ENCODE results near the gene LPCAT1.

DNA sequence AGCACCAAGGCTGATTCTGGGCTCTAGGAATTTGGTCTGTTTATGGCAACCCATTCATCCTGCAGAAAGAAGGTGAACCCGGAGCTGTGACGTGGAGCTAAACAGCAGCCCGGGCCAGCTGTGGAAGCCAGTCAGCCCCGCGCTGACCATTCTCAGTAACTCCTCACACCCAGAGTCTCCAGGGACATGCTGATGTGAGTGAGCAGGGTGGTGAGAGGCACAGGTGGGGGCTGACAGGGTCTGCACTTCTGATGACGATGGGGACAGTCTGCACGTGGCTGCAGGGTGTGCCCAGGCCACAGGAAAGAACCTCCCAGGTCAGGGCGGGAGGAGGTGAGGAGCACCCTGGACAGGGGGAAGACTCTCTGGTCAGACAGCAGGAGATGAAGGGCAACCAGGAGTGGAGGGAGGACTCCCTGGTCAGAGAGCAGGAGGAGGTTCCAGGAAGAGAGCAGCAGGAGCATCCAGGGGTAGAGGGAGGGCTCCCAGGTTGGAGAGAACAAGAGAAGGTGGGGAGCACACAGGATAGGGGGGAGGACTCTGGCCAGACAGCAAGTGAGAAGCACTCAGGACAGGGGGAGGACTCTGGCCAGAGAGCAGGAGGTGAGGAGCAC lies 52.4 kb downstream of the LPCAT1 start:
- TF ChIP-seq, protein P1, sequence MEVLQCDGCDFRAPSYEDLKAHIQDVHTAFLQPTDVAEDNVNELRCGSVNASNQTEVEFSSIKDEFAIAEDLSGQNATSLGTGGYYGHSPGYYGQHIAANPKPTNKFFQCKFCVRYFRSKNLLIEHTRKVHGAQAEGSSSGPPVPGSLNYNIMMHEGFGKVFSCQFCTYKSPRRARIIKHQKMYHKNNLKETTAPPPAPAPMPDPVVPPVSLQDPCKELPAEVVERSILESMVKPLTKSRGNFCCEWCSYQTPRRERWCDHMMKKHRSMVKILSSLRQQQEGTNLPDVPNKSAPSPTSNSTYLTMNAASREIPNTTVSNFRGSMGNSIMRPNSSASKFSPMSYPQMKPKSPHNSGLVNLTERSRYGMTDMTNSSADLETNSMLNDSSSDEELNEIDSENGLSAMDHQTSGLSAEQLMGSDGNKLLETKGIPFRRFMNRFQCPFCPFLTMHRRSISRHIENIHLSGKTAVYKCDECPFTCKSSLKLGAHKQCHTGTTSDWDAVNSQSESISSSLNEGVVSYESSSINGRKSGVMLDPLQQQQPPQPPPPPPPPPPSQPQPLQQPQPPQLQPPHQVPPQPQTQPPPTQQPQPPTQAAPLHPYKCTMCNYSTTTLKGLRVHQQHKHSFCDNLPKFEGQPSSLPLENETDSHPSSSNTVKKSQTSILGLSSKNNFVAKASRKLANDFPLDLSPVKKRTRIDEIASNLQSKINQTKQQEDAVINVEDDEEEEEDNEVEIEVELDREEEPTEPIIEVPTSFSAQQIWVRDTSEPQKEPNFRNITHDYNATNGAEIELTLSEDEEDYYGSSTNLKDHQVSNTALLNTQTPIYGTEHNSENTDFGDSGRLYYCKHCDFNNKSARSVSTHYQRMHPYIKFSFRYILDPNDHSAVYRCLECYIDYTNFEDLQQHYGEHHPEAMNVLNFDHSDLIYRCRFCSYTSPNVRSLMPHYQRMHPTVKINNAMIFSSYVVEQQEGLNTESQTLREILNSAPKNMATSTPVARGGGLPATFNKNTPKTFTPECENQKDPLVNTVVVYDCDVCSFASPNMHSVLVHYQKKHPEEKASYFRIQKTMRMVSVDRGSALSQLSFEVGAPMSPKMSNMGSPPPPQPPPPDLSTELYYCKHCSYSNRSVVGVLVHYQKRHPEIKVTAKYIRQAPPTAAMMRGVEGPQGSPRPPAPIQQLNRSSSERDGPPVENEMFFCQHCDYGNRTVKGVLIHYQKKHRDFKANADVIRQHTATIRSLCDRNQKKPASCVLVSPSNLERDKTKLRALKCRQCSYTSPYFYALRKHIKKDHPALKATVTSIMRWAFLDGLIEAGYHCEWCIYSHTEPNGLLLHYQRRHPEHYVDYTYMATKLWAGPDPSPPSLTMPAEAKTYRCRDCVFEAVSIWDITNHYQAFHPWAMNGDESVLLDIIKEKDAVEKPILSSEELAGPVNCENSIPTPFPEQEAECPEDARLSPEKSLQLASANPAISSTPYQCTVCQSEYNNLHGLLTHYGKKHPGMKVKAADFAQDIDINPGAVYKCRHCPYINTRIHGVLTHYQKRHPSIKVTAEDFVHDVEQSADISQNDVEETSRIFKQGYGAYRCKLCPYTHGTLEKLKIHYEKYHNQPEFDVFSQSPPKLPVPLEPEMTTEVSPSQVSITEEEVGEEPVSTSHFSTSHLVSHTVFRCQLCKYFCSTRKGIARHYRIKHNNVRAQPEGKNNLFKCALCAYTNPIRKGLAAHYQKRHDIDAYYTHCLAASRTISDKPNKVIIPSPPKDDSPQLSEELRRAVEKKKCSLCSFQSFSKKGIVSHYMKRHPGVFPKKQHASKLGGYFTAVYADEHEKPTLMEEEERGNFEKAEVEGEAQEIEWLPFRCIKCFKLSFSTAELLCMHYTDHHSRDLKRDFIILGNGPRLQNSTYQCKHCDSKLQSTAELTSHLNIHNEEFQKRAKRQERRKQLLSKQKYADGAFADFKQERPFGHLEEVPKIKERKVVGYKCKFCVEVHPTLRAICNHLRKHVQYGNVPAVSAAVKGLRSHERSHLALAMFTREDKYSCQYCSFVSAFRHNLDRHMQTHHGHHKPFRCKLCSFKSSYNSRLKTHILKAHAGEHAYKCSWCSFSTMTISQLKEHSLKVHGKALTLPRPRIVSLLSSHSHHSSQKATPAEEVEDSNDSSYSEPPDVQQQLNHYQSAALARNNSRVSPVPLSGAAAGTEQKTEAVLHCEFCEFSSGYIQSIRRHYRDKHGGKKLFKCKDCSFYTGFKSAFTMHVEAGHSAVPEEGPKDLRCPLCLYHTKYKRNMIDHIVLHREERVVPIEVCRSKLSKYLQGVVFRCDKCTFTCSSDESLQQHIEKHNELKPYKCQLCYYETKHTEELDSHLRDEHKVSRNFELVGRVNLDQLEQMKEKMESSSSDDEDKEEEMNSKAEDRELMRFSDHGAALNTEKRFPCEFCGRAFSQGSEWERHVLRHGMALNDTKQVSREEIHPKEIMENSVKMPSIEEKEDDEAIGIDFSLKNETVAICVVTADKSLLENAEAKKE (CRISPR knock-in tag; IDR thresholded peaks at IDR 0.05), result no peak
- TF ChIP-seq, protein P2, sequence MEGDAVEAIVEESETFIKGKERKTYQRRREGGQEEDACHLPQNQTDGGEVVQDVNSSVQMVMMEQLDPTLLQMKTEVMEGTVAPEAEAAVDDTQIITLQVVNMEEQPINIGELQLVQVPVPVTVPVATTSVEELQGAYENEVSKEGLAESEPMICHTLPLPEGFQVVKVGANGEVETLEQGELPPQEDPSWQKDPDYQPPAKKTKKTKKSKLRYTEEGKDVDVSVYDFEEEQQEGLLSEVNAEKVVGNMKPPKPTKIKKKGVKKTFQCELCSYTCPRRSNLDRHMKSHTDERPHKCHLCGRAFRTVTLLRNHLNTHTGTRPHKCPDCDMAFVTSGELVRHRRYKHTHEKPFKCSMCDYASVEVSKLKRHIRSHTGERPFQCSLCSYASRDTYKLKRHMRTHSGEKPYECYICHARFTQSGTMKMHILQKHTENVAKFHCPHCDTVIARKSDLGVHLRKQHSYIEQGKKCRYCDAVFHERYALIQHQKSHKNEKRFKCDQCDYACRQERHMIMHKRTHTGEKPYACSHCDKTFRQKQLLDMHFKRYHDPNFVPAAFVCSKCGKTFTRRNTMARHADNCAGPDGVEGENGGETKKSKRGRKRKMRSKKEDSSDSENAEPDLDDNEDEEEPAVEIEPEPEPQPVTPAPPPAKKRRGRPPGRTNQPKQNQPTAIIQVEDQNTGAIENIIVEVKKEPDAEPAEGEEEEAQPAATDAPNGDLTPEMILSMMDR (conservative IDR thresholded peaks at IDR 0.05; ENCODE audit: low read depth in 2 of 2), result no peak
- no peak for TF ChIP-seq EZH2 (IDR thresholded peaks at IDR 0.05; ENCODE audit: low read depth, unreplicated experiment)
- TF ChIP-seq CREB1 (CRISPR knock-in tag; IDR thresholded peaks at IDR 0.05; ENCODE audit: low read depth), result no peak
- TF ChIP-seq ZNF331 (CRISPR knock-in tag; IDR thresholded peaks at IDR 0.05; ENCODE audit: low read depth), result no peak
- TF ChIP-seq POLR2AphosphoS5 (IDR thresholded peaks at IDR 0.05; ENCODE audit: low read depth), result no peak
- no peak for TF ChIP-seq ZNF114 (CRISPR knock-in tag; IDR thresholded peaks at IDR 0.05)
- TF ChIP-seq, protein P3, sequence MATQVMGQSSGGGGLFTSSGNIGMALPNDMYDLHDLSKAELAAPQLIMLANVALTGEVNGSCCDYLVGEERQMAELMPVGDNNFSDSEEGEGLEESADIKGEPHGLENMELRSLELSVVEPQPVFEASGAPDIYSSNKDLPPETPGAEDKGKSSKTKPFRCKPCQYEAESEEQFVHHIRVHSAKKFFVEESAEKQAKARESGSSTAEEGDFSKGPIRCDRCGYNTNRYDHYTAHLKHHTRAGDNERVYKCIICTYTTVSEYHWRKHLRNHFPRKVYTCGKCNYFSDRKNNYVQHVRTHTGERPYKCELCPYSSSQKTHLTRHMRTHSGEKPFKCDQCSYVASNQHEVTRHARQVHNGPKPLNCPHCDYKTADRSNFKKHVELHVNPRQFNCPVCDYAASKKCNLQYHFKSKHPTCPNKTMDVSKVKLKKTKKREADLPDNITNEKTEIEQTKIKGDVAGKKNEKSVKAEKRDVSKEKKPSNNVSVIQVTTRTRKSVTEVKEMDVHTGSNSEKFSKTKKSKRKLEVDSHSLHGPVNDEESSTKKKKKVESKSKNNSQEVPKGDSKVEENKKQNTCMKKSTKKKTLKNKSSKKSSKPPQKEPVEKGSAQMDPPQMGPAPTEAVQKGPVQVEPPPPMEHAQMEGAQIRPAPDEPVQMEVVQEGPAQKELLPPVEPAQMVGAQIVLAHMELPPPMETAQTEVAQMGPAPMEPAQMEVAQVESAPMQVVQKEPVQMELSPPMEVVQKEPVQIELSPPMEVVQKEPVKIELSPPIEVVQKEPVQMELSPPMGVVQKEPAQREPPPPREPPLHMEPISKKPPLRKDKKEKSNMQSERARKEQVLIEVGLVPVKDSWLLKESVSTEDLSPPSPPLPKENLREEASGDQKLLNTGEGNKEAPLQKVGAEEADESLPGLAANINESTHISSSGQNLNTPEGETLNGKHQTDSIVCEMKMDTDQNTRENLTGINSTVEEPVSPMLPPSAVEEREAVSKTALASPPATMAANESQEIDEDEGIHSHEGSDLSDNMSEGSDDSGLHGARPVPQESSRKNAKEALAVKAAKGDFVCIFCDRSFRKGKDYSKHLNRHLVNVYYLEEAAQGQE (IDR thresholded peaks at IDR 0.05; ENCODE audit: unreplicated experiment), result no peak
- TF ChIP-seq EZH2phosphoT487 (IDR thresholded peaks at IDR 0.05; ENCODE audit: unreplicated experiment), result no peak
- no peak for TF ChIP-seq JUNB (IDR thresholded peaks at IDR 0.05; ENCODE audit: unreplicated experiment)

Data from GM23338 (cell line).